ENCODE measurements around the gene EEFSEC.

EEFSEC gene

DNA sequence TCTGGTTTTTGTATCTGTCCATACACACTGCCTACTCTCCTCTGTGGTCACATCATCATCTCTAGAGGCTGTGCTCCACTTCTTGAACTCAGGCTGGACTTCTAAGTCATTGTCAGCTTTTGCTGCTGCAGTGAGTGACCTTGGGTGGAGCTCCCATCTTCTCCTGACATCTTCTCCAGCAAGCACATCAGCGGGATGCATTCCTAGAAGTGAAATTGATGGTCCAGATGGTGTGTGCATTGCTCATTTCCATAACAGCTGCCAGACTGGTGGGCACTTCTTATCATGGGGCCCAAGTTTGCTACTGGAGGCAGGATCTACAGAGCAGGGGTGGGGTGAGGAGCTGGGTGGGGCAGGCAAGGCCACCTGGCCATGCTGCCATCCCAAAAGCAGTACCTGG is 203.5 kb downstream of the EEFSEC start:
- no peak for DNase-seq

- DNase-seq = no peak
Measured at GRCh38 chr3:128357538-128357937, 204.3 kb downstream of the EEFSEC start.

DNA sequence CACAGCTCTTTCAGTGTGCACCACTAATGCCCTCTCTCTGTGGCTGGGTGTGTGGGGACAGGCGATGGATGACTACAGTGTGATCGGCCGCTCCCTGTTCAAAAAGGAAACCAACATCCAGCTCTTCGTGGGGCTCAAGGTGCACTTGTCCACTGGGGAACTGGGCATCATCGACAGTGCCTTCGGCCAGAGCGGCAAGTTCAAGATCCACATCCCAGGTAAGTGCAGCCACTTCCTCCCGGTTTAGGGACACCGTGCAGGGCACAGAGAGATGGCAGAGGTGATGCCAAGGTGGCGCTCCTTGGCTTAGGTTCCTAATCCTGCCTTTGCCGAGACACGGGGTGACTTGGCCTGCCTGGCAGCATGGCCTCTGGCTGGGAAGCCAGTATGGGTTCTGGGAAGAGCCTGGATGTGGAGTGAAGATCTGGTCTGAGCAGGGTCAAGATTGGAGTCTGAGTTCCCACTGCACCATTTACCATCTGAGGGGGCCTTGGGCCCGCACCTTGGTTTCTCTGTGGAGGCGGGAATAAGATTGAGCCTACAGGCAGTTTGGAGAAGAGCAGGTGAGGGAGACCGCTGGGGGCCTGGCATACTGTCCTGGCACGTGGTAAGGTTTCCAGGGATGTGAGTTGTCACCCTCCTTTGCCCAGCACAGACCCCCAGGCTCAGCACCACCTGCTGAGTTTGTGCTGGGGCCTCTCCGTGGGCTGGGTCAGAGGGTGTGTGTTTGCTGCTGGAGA is 205.0 kb downstream of the EEFSEC start:
- DNase-seq = no peak

DNA sequence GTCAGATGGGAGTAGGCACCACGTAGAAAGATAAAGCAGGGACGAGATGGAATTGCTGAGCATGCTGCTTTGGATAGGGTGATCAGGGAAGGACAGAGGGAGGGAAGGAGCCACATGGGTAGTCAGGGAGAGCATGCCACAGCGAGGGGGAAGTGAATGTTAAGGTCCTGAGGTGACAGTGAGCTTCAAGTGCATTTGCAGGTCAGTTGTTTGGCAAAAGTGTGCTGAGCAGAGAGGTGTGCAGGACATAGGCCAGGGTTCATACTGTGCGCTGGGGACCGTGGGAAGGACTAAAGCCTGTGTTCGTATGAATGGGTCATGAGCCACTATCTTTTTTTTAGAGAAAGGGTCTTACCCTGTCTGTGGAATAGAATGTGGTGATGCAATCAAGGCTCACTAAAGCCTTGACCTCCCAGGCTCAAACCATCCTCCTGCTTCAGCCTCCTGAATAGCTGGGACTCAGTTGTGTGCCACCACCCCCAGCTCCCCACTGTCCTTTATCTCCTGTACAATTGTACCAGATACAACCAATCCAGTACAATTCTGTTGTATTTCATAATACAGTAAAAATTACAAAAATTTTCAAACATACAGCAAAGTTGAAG is 205.9 kb downstream of the EEFSEC start:
- DNase-seq = no peak

- DNase-seq = no peak
Measured at GRCh38 chr3:128359846-128360642, 206.8 kb downstream of the EEFSEC start.

- DNase-seq = no peak
Measured at GRCh38 chr3:128360705-128361271, 207.5 kb downstream of the EEFSEC start.

- no peak for DNase-seq
Measured at GRCh38 chr3:128362026-128362965, 209.0 kb downstream of the EEFSEC start.

DNA sequence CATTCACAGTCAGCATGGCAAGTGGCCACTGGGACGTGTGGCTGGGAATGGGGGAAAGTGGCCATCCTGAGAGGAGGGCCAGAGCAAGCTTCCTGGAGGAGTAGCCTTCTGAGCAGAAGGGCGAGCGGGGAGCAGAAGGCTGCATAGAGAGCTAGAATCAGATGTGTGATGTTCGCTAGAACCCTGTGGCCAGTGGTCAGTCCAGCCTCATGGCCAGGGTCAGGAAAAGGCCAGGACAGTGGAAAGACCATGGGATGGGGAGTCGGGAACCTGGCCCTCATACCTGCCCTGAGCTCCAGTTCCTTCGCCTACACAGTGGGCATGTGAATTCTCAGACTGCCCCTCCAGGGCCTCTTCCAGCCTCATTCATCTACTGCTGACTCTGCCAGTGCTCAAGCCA is 211.0 kb downstream of the EEFSEC start:
- DNase-seq = no peak

GRCh38 chr3:128364808-128365360 is 211.6 kb downstream of the EEFSEC start:
- no peak for DNase-seq

GRCh38 chr3:128366136-128366535 is 212.9 kb downstream of the EEFSEC start:
- no peak for DNase-seq

DNA sequence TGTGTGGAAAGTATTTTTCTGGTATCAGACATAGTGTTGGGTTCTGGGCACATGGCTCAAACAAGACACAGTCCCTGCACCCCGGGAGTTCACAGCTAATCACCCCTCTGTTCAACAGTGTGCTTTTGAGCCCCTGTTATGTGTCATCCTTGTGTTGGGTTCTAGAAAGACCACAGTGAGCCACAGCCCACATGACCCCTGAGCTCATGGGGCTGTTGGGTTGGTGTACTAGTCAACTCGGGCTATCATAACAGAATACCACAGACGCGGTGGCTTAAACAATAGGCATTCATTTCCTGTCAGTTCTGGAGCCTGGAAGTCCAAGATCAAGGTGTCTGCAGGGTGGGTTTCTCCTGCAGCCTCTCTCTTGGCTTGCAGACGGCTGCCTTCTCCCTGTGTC is 213.4 kb downstream of the EEFSEC start:
- no peak for DNase-seq

GRCh38 chr3:128367221-128367620 is 213.9 kb downstream of the EEFSEC start:
- no peak for DNase-seq

DNA sequence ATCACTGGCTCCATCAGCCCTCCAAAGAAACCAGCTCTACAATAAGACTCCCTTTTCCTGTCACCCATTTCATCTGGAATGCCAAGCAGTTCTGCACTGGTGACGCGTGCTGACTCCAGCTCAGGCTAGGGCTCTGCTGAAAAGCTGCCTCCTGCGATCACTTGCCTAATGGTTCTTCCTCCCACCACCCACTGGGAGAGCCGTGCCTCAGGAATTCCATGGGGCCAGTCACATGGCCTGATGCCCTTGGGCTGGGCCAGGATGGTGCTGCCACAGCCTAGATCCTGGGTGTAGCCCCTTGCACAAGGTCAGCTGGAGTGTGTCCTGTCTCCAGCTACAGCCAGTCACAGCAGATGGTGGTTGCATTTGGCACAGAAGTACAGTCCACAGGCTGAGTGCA is 214.5 kb downstream of the EEFSEC start:
- peak; percentile 42 for DNase-seq

GRCh38 chr3:128368626-128369025 is 215.3 kb downstream of the EEFSEC start:
- DNase-seq = no peak

DNA sequence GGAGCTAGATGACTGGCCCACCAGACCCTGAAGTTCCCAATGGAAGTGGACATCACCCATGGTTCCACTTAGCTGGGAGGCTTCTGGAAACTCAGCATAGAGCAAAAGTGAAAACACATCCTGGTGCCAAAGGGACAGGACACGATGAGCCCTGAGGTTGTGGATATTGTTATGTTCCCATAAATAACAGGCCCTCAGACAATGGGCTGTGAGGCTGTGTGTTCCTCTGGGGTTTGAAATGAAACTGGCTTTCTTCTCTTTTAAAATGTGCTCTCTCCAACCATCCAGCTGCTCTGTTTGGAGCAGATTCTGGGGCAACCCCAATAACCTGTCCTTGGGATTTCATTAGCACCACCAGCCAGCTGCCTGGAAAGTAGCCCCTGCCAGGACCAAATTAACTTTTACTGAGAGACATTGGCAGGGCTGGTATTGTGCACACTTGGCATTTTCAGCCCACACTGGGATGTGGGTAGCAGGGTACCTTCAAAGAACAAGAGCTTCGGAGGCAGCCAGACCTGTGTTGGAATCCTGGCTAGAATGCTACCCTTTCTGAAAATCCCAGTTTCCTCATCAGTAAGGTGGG is 215.9 kb downstream of the EEFSEC start:
- no peak for DNase-seq

- no peak for DNase-seq
Measured at GRCh38 chr3:128369881-128370642, 216.8 kb downstream of the EEFSEC start.

DNA sequence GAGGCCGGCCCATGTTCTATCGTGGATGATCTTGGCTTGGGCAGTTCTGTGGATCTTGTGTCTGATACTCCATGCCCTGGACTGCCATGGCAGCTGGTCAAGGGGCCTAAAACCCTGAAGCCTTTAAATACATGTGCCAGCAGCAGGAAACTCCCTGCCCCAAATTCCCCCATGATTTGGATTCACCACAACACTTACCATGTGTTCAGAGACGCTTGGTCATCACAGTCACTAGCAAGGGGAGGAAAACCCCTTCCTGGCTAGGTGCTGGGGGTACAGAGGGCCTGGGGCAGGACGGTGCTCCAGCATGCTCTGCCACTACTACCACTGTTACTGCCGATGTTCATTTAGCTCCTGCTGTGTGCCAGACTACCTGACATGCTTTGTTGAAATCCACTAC is 219.0 kb downstream of the EEFSEC start:
- DNase-seq = no peak

- no peak for DNase-seq
Measured at GRCh38 chr3:128372707-128373533, 219.6 kb downstream of the EEFSEC start.

GRCh38 chr3:128374746-128375445 is 221.6 kb downstream of the EEFSEC start:
- no peak for DNase-seq

Measured in 8988T (cell line).